Measurements from ENCODE around the gene TFR2.

DNA sequence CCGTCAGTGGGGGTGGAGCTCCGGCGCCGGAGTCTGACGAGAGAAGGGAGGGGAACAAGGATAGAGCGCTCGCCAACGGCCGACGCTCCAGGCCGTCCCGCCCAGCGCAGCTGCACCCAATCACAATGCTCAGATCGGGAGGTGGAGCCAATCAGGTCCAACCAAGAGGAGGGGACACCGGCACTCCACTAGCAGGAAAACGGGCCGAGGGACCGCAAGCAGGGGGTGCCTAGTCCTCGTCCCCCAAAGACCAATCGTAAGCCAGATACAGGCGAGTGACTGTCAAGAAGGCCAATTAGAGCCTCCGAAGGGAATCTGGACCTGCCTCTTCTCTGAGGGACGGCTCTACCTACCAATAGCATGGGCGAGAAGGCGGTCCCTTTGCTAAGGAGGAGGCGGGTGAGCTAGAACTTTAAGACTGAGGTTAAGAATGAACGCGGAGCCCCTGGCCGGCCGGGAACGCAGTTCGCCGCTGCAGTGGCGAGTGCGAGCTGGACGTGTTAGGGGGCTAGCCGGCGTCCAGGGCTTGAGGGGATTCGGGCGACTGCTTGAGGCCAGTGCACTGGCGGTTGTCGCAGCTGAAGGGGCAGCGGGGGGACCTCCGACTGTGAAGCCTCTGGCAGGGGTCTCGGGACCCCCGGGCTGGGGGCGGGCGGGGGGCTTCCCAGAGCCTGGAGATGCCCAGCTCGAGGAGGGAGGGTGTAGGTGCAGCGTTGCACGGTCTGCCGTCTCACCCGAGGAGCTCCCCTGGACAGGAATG lies 54.9 kb downstream of the TFR2 start, which contains the start of gene FBXO24:
- TF ChIP-seq, protein P1, sequence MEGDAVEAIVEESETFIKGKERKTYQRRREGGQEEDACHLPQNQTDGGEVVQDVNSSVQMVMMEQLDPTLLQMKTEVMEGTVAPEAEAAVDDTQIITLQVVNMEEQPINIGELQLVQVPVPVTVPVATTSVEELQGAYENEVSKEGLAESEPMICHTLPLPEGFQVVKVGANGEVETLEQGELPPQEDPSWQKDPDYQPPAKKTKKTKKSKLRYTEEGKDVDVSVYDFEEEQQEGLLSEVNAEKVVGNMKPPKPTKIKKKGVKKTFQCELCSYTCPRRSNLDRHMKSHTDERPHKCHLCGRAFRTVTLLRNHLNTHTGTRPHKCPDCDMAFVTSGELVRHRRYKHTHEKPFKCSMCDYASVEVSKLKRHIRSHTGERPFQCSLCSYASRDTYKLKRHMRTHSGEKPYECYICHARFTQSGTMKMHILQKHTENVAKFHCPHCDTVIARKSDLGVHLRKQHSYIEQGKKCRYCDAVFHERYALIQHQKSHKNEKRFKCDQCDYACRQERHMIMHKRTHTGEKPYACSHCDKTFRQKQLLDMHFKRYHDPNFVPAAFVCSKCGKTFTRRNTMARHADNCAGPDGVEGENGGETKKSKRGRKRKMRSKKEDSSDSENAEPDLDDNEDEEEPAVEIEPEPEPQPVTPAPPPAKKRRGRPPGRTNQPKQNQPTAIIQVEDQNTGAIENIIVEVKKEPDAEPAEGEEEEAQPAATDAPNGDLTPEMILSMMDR (IDR thresholded peaks at IDR 0.05; ENCODE audit: insufficient read depth, low read depth, low read length), result no peak
- no peak for TF ChIP-seq EZH2 (IDR thresholded peaks at IDR 0.05; ENCODE audit: insufficient read depth, low read length)
